Uterus (tissue), 2 donors: ENCODE data around the gene PSD.

Source experiments
- CTCF ChIP-seq, 4 experiments: fragments of 200-600 bp in 2 of 4; fragments of 450-650 bp in 2 of 4; sonication (generic) in 2 of 4; IDR thresholded peaks; one replicate each; pipeline ENCODE4 v1.5.1; 2016 to 2019; ENCODE audit warnings: antibody characterized with exemption in 4 of 4, mild to moderate bottlenecking in 2 of 4, moderate library complexity in 1 of 4
- POLR2A ChIP-seq, 2 donors: fragments of 450-650 bp; IDR thresholded peaks; one replicate each; pipeline ENCODE4 v1.6.1; 2016; ENCODE audit warnings: antibody characterized with exemption in 2 of 2, mild to moderate bottlenecking in 1 of 2, moderate library complexity in 1 of 2

- TF ChIP-seq CTCF (IDR thresholded peaks at IDR 0.05) = no peak
- TF ChIP-seq POLR2A (IDR thresholded peaks at IDR 0.05) = no peak
Measured at GRCh38 chr10:102467318-102467717, 48.7 kb upstream of the PSD start.
